HepG2 (cell line): ENCODE measurements around the gene FASTK. TPM values are rescaled to one million over a fixed set of nuclear protein-coding genes. Genes with fewer than 3 reads are reported as not detected.

ENCODE experiments used
- ATAC-seq: fragments of 200-7000 bp; cut with Tn5 transposase; 3 replicates; pipeline ENCODE4 v1.9.1; 2020; ENCODE audit warnings: mild to moderate bottlenecking, moderate library complexity
- BruUV-seq: library from RNA; stranded (reverse); fragments of 400-500 nt; replicated peaks from 2 replicates; lab custom pipeline; 2021; lab: Mats Ljungman, UMichigan
- CTCF ChIA-PET: fragments of 300-600 bp; formaldehyde crosslinking; extraction: SDS; loops from one replicate; lab custom pipeline; 2021; ENCODE audit warnings: low total read pairs, inconsistent platforms, low intra/inter-chr PET ratio; lab: Yijun Ruan, JAX
- POLR2A ChIA-PET: fragments of 350-600 bp; sonication (Branson Sonifier 250); formaldehyde crosslinking; loops from one replicate; lab custom pipeline; 2020; ENCODE audit warnings: antibody characterized with exemption, inconsistent platforms; lab: Yijun Ruan, JAX
- DNase-seq: peaks from one replicate; pipeline ENCODE4 v3.0.0-alpha.2; 2015; ENCODE audit warnings: low spot score
- FAIRE-seq: peaks from 3 replicates; lab custom pipeline; 2011; peaks lifted over from hg19 to GRCh38; lab: Jason Lieb, UNC
- H2AFZ ChIP-seq: one replicate; pipeline ENCODE4 v1.6.1; 2011; ENCODE audit warnings: low read length, inconsistent platforms
- H3K27ac ChIP-seq: fragments of 300-600 bp; 3 replicates; pipeline ENCODE4 v1.8.0; 2011; ENCODE audit warnings: mixed run types, mild to moderate bottlenecking, mixed read lengths, low read length, inconsistent platforms; ENCODE audit not compliant: insufficient read depth; ENCODE audit errors: extremely low read length
- H3K27me3 ChIP-seq, 2 experiments: fragments of 200-600 bp in 1 of 2; 2 replicates in 1 of 2; 3 replicates in 1 of 2; pipeline versions ENCODE4 v1.6.0 to v1.8.0; 2011; ENCODE audit warnings: low read length in 2 of 2, mild to moderate bottlenecking in 2 of 2, moderate library complexity in 2 of 2, inconsistent platforms in 1 of 2; ENCODE audit not compliant: insufficient read depth in 2 of 2, control insufficient read depth in 1 of 2
- H3K36me3 ChIP-seq, 2 experiments: fragments of 200-600 bp in 1 of 2; replicated peaks in 1 of 2; 2 replicates in 1 of 2; 3 replicates in 1 of 2; pipeline versions ENCODE4 v1.5.1 to v1.8.0; 2011; ENCODE audit warnings: low read length in 2 of 2, inconsistent platforms in 1 of 2; ENCODE audit not compliant: insufficient read depth in 2 of 2, control insufficient read depth in 1 of 2
- H3K4me1 ChIP-seq: 2 replicates; pipeline ENCODE4 v1.5.1; 2012; ENCODE audit warnings: low read length, inconsistent platforms; ENCODE audit not compliant: insufficient read depth
- H3K4me2 ChIP-seq: 2 replicates; pipeline ENCODE4 v1.6.0; 2011; ENCODE audit warnings: low read depth, low read length, inconsistent platforms
- H3K4me3 ChIP-seq, 3 experiments: fragments of 200-600 bp in 1 of 3; sonication (generic), shearing (Covaris generic) in 1 of 3; replicated peaks in 1 of 3; 2 replicates each; pipeline ENCODE4 v1.5.1; 2011 to 2016; ENCODE audit warnings: low read length in 3 of 3, inconsistent platforms in 2 of 3, low read depth in 2 of 3, mild to moderate bottlenecking in 2 of 3, control low read depth in 1 of 3, mixed read lengths in 1 of 3; ENCODE audit not compliant: insufficient read depth in 1 of 3
- H3K79me2 ChIP-seq: one replicate; pipeline ENCODE4 v1.6.1; 2011; ENCODE audit warnings: low read length, inconsistent platforms; ENCODE audit not compliant: insufficient read depth
- H3K9ac ChIP-seq: 2 replicates; pipeline ENCODE4 v1.6.0; 2011; ENCODE audit warnings: mild to moderate bottlenecking, low read depth, low read length, inconsistent platforms; ENCODE audit not compliant: insufficient read depth
- H3K9me3 ChIP-seq: 2 replicates; pipeline ENCODE4 v1.5.1; 2012; ENCODE audit warnings: mild to moderate bottlenecking, low read length
- H4K20me1 ChIP-seq: 2 replicates; pipeline ENCODE4 v1.6.0; 2011; ENCODE audit warnings: inconsistent platforms, mild to moderate bottlenecking, low read length, moderate library complexity; ENCODE audit not compliant: insufficient read depth
- NFRKB ChIP-seq: fragments of 450-650 bp; IDR thresholded peaks from 2 replicates; pipeline ENCODE4 v1.6.1; 2017
- RFXAP ChIP-seq: sonication (generic); formaldehyde crosslinking; IDR thresholded peaks from 2 replicates; pipeline ENCODE4 v1.4.0; 2020; ENCODE audit warnings: missing genetic modification reagents, borderline replicate concordance
- SP5 ChIP-seq: IDR thresholded peaks from 2 replicates; pipeline ENCODE4 v1.6.1; 2016; ENCODE audit warnings: low read depth, borderline replicate concordance
- ZFP41 ChIP-seq: sonication (generic); formaldehyde crosslinking; IDR thresholded peaks from 2 replicates; pipeline ENCODE4 v1.4.0; 2020; ENCODE audit warnings: mild to moderate bottlenecking, missing genetic modification reagents, borderline replicate concordance
- ZMAT3 ChIP-seq: sonication (generic); formaldehyde crosslinking; conservative IDR thresholded peaks from 2 replicates; pipeline ENCODE4 v1.7.0; 2021; ENCODE audit warnings: missing genetic modification reagents
- ZNF556 ChIP-seq: sonication (generic); formaldehyde crosslinking; IDR thresholded peaks from 2 replicates; pipeline ENCODE4 v1.4.0; 2020; ENCODE audit warnings: mild to moderate bottlenecking, missing genetic modification reagents, borderline replicate concordance
- WGBS: methylation state at CpG from one replicate; pipeline ENCODE4 v1.1.6; 2017; ENCODE audit warnings: low lambda C conversion rate; 5-methylcytosine and 5-hydroxymethylcytosine counted together
- in situ Hi-C: cut with HindIII; loops from 2 replicates; pipeline ENCODE4 v1.10.0; 2017; ENCODE audit warnings: low pct_unique_long_range_greater_than_20kb; ENCODE audit not compliant: extremely low pct_ligation_motif_present
- intact Hi-C: fragments of 100-400 bp; cut with micrococcal nuclease; formaldehyde crosslinking; loops from one replicate; pipeline ENCODE4 v1.10.0; 2022; ENCODE audit not compliant: unreplicated experiment
- polyA plus RNA-seq, 8 experiments: library from polyadenylated mRNA; depleted of rRNA in 3 of 8; stranded (reverse) in 7 of 8; unstranded in 1 of 8; fragments of >200 nt; fragmentation: Illumina TruSeq in 4 of 8; extraction: Trizol in 4 of 8; gene quantifications; 2 replicates each; pipeline versions ENCODE4 v1.2.1 to v1.2.3, GENCODE V29; 2011 to 2016; ENCODE audit warnings: low read depth in 4 of 8, missing spikeins in 1 of 8, mixed read lengths in 1 of 8; ENCODE audit not compliant: insufficient read depth in 1 of 8
- total RNA-seq, 5 experiments: library from RNA; depleted of rRNA; stranded (reverse); fragments of >200 nt; fragmentation: Illumina TruSeq; extraction: Trizol; gene quantifications; 2 replicates each; pipeline ENCODE4 v1.2.3, GENCODE V29; 2016; ENCODE audit warnings: low read depth in 1 of 5
- TF ChIP-seq, protein P1 (sequence below): sonication (generic); formaldehyde crosslinking; IDR thresholded peaks from 2 replicates; pipeline ENCODE4 v1.4.0; 2020; ENCODE audit warnings: missing genetic modification reagents, mild to moderate bottlenecking, borderline replicate concordance
- TF ChIP-seq, protein P2 (sequence below): sonication (generic); formaldehyde crosslinking; IDR thresholded peaks from 2 replicates; pipeline ENCODE4 v1.4.0; 2020; ENCODE audit warnings: mild to moderate bottlenecking, missing genetic modification reagents

The FASTK gene
- total and polyA plus RNA-seq, 2 of the 13 experiments (the other 11 are each of a cell fraction or from before 2014, with no cell fraction given): 52.9 to 55.7 TPM

DNA sequence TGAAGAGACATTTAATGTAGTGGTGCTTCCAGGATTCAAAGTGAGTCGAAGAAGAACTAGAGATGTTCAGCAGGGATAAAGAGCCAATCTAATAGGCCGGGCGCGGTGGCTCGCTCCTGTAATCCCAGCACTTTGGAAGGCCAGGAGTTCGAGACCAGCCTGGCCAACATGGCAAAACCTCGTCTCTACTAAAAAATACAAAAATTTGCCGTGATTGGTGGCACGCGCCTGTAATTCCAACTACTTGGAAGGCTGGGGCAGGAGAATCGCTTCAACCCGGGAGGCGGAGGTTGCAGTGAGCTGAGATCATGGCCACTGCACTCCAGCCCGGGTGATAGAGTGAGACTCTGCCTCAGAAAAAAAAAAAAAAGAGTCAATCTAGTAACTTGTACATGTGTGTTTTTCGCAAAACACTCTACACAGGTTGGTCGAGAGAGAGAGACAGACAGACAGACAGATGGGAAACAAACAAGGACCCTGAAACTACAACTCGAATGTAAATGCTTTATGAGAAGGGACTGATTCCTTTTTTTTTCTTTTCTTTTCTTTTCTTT lies 51.6 kb downstream of the FASTK start (continued):
- TF ChIP-seq, protein P1, sequence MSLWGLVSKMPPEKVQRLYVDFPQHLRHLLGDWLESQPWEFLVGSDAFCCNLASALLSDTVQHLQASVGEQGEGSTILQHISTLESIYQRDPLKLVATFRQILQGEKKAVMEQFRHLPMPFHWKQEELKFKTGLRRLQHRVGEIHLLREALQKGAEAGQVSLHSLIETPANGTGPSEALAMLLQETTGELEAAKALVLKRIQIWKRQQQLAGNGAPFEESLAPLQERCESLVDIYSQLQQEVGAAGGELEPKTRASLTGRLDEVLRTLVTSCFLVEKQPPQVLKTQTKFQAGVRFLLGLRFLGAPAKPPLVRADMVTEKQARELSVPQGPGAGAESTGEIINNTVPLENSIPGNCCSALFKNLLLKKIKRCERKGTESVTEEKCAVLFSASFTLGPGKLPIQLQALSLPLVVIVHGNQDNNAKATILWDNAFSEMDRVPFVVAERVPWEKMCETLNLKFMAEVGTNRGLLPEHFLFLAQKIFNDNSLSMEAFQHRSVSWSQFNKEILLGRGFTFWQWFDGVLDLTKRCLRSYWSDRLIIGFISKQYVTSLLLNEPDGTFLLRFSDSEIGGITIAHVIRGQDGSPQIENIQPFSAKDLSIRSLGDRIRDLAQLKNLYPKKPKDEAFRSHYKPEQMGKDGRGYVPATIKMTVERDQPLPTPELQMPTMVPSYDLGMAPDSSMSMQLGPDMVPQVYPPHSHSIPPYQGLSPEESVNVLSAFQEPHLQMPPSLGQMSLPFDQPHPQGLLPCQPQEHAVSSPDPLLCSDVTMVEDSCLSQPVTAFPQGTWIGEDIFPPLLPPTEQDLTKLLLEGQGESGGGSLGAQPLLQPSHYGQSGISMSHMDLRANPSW (CRISPR knock-in tag): 0 out of 2 replicates have a peak, but pooled peaks have one; percentile 1

DNA sequence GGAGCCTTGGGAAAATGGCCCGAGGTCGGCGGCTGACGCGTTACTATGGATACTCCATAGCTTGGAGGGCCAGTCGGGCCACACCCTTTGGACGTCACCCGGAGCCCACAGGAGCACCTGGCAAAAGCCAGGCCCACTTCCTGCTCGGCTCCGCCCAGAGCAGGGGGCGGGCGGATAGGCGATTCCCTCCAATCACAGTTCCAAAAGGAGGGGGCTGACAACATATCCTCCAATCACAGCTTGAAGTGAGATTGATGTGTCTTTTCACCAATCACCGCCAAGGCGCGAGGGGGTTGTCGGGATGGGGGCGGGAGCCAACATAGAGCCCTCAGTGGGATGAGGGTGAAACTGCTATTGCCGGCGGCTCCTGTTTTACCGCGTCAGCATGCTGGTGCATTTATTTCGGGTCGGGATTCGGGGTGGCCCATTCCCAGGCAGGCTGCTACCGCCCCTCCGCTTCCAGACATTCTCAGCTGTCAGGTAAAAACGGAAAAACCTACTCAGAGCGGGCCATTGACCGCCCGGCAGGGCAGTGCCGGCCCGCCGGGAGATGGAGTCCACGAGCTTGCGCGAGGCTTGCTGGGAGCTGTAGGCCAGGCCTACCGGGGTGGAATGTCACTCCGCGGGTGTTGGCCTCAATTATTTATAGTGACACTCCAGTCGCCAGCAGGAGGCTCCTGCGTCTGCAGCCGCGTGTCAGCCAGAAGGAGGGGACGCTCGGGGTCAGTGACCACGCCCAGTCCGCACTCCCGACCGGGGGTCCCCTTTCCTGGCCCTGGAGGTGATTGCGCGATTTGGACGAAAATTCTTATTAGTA lies 52.3 kb downstream of the FASTK start, which contains the start of gene ABCB8:
TSS of gene ABCB8 (plus strand) at position 320 of the 817 bp plus-strand sequence. CDS start at position 386, 66 bp downstream.
- ChIA-PET CTCF (interaction anchor here (0.8 to 0.9 kb wide), 3 partner anchors 28 to 83 kb away, joined by 3 read pairs; partner anchors contain the start of gene FASTK), POLR2A (interaction anchor here (0.9 to 2.1 kb wide), 17 partner anchors 9 to 659 kb away, joined by 3 to 35 read pairs (median 4); partner anchors contain the start of genes CDK5, FASTK, NUB1 and REPIN1)
- intact Hi-C loops: loop anchor here (1.0 to 10.0 kb wide), 3 partner anchors 30 to 1414 kb away; no protein-coding TSS in a partner anchor
- no peaks in the 10 kb centered on the region for H4K20me1 ChIP-seq
- peak within 1 kb of the TSS; percentile 62 for H3K27ac ChIP-seq
- H3K4me2 ChIP-seq: peak within 1 kb of the TSS; percentile 92
- H2AFZ ChIP-seq: peak within 1 kb of the TSS; percentile 50
- in situ Hi-C loops: no loop called here
- 0% methylated on average over 21 of the region's 53 CpGs for WGBS
- peaks cover 27% of the 10 kb centered on the region for H3K4me1 ChIP-seq
- H3K9ac ChIP-seq: peak within 1 kb of the TSS; percentile 45
- H3K9me3 ChIP-seq: no peaks in the 10 kb centered on the region
- peaks cover 8 to 29% of the 10 kb centered on the region in 2 experiments; a peak in 4 of 5 replicates for H3K27me3 ChIP-seq
- FAIRE-seq (peak; percentile 97), ATAC-seq (peak; percentile 95), DNase-seq (peak; percentile 97)
- H3K4me3 ChIP-seq: peak within 1 kb of the TSS; percentile 77 to 88 (median 82)
- no peaks in the 10 kb centered on the region for H3K36me3 ChIP-seq
- TSS peak; percentile 87 for BruUV-seq
- H3K79me2 ChIP-seq: no peaks in the 10 kb centered on the region
- no peak for TF ChIP-seq ZFP41 (CRISPR knock-in tag)
- TF ChIP-seq SP5 (CRISPR knock-in tag): 0 out of 2 replicates have a peak, but pooled peaks have one; percentile 51
- TF ChIP-seq NFRKB: no peak
- peak; percentile 22; the same call in 1 of the 2 replicates for TF ChIP-seq ZNF556 (CRISPR knock-in tag)
- TF ChIP-seq ZMAT3 (CRISPR knock-in tag): no peak
- TF ChIP-seq RFXAP (CRISPR knock-in tag): peak; percentile 76; the same call in 1 of the 2 replicates
- TF ChIP-seq, protein P2, sequence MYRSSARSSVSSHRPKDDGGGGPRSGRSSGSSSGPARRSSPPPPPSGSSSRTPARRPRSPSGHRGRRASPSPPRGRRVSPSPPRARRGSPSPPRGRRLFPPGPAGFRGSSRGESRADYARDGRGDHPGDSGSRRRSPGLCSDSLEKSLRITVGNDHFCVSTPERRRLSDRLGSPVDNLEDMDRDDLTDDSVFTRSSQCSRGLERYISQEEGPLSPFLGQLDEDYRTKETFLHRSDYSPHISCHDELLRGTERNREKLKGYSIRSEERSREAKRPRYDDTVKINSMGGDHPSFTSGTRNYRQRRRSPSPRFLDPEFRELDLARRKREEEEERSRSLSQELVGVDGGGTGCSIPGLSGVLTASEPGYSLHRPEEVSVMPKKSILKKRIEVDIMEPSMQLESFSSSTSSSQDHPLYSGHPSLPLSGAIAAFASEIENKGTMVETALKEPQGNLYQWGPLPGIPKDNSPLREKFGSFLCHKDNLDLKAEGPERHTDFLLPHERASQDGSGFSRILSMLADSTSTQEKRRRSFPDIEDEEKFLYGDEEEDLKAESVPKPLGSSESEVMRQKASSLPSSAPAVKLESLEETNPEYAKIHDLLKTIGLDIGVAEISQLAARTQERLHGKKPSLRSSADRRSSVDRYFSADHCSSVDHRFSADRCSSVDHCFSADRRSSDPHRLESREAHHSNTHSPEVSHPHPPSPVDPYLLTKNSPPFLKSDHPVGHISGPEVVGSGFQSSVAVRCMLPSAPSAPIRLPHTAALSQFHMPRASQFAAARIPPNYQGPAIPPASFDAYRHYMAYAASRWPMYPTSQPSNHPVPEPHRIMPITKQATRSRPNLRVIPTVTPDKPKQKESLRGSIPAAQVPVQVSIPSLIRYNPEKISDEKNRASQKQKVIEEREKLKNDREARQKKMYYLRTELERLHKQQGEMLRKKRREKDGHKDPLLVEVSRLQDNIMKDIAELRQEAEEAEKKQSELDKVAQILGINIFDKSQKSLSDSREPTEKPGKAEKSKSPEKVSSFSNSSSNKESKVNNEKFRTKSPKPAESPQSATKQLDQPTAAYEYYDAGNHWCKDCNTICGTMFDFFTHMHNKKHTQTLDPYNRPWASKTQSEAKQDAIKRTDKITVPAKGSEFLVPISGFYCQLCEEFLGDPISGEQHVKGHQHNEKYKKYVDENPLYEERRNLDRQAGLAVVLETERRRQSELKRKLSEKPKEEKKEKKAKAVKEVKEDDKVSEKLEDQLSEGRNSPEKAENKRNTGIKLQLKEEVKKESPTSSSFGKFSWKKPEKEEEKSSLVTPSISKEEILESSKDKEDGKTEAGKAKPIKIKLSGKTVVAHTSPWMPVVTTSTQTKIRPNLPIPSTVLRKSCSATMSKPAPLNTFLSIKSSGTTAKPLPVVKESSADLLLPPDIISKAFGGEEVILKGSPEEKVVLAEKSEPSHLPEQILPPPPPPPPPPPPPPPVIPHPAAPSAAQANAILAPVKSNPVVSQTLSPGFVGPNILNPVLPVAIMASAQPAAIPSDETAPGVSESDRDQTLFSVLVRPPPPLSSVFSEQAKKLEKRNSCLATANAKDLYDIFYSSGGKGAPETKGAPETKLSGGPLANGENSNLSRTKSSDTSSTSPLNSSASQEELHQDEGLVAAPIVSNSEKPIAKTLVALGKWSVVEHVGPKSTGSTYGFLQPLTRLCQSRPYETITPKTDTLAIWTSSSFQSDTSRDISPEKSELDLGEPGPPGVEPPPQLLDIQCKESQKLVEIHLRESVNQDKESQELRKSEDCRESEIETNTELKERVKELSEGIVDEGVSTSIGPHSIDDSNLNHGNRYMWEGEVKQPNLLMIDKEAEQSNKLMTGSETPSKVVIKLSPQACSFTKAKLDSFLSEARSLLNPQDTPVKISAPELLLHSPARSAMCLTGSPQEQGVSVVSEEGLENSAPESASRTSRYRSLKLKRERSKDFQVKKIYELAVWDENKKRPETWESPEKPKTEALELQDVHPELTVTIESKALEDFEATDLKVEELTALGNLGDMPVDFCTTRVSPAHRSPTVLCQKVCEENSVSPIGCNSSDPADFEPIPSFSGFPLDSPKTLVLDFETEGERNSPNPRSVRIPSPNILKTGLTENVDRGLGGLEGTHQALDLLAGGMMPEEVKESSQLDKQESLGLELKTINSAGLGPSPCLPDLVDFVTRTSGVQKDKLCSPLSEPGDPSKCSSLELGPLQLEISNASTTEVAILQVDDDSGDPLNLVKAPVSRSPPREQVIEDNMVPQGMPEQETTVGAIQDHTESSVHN: no peak
